SKM-1 treated with dmso at 0.1 percent for 144 hours (cell line): ENCODE results near the gene TRAPPC2L.

Experiments used
- DNase-seq: peaks from one replicate; lab custom pipeline; 2025; ENCODE audit not compliant: unreplicated experiment; lab: John Stamatoyannopoulos, UW

TRAPPC2L gene

DNA sequence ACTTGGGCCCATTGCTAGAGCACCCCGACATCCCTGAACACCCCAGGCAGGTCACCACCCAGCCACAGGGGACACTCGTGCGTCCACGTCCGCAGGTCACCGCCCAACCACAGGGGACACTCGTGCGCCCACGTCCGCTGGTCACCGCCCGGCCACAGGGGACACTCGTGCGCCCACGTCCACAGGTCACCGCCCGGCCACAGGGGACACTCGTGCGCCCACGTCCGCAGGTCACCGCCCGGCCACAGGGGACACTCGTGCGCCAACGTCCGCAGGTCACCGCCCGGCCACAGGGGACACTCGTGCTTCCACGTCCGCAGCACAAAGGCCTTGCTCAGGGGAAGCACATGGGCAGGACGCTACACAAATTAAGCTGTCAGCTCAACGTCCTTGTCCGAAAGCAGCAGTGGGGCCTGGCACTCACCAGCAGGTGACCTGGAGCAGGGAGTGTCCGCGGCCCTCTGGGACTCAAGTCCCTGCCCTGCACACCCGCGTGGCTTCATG lies 17.8 kb upstream of the TRAPPC2L start:
- no peak for DNase-seq

DNA sequence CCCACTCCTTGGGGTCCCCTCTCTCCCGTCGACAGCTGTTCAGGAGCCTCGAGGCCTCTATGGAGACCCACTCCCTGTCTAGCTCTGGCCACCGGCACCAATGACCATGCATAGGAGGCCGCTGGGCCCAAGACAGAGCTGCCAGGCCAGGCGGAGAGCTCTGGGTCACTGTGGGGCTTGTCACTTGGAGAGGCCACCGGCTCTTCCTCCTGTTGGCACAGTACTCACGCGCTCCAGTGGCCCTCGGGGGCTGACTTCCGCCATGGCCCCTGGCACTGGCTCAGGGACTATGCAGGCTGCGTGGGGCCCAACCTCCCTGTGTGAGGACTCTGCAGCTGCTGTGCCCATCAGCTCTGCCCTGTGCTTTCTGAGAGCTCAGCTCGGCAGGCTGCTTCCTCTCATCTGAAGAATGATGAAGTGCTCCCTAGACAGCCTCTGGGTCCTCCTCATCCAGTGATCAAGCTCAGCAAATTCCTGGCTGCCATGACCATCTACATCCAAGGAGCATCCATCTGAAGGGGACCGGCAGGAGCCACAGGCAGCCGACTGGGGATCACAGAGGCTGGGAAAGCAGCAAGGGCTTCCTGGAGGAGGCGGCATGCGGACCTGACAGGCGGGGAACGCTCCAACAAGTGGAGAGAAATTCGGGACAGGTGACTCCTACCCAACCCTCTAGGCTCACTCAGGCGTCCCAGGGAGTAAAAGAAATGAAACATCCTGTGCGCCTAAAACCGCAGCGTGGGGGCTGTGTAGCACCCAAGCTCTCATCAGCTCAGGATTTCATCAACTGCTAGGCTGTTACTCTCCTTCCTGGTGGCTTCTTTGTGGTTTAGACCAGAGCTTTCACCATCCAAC lies 17.0 kb upstream of the TRAPPC2L start:
- peak; percentile 97 for DNase-seq

DNA sequence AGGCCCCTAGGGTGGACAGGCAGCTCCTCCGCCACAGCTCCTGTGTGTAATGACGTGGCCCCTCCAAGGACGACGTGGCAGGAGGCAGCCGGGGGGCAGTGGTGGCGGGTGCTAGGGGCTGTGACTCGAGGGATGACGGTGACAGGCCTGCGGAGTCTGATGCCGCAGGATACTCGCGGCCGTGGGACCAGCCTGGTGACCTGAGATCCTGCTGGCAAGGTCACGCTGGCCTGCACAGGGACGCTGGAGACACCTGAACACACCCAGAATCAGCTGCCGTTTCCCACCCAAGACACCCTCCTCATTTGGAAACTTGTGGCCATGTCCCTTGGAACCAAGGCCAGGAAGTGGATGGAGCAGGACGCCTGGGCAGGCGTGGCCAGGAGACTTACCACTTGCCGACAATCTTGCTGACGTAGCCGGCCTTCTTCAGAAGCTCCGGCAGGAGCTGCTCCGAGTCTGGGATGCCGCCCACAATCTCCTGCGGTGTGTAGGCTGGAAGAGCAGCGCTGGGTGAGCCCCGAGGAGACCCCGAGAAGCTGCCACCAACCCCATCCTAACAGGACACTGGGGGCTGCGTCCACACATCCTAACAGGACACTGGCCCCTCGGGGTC lies 16.2 kb upstream of the TRAPPC2L start:
- DNase-seq, result peak; percentile 52

DNA sequence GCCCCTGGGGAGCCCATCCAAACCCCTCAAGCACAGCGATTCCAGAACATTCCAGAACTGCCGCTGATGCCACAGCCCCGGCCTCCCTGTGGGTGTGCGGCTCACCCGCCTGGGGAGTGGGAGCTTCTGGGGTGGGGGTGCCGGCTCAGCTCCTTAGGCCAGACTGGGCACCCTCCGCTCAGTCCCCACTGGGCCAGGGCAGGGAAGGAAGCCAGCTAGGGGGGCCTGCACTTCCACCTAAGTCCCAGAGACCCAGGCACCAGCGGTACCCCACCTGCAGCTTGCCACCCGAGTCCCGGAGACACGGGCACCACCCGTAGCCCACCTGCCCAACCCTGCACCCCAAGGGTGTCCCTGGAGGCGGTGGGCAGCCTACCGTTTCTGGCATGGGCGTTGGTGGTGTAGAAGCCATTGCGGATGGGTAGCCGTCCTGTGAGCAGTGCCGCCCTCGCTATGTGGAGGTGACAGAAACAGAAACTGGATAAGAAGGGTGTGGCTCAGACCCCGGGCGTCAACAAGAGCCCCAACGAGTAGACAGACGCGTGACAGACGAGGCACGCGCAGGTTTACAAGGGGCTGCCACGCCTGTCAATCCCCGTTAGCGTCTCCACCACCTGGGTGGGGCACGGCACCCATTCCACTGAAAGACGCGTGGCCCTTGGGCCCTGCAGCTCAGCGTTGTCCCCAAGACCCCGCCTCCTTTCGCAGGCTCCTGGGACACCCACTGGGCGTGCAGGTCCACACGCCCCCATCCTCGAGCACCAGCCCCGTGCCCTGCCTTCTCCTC lies 15.2 kb upstream of the TRAPPC2L start:
- no peak for DNase-seq

DNA sequence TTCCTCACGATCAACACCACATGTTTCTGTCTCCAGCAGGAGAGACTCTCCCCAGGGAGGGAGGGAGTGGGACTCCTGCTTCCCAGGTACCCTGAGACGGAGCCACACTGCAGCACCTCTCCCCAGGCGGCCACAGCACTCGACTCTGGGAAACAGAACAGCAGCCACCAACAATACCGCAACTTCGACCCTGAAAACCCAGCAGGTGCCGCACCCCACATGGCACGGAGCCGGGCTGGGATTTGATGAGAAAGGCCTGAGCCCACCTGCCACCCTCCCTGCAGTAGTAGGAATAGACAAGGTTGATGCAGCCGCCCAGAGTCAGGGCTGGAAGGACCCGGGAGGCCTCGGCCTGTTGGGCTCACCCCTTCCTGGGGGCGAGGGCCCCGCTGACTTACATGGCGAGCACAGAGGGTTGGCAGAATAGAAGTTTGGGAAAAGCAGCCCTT lies 14.6 kb upstream of the TRAPPC2L start:
- no peak for DNase-seq

DNA sequence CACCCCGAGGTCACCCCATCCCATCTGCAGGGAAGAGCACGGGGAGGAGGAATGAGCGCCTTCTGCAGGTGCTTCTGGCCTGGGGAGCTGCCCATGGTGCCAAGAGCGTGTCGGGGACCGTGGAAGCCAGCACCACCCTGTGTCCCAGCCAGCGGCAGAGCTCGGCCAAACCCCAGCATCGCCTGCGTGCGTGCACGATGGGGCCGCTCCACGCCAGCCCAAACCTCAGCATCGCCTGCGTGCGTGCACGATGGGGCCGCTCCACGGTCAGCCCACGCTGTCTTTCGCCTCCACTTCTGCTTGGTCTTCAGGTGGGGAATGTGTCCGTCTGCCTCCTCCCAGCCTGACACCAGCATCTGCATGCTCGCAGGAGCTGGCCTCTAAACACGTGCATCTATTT lies 14.1 kb upstream of the TRAPPC2L start:
- DNase-seq, result no peak

DNA sequence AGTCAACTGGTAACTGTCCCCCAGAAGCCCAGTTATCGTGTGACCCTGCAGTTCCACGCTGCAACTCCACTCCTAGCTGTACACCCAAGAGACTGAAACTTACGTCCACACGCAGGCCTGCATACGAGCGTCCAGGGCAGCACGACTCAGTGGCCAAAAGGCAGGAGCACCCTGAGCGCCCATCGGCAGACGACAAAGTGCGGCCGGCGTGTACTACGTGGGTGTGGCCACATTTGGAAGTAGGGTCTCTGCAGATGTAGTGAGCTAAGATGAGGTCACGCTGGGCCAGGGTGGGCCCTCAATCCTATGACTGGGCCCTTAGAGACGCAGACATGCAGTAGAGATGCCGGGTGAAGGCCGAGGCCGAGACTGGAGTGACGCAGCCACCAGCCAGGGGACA lies 13.7 kb upstream of the TRAPPC2L start:
- no peak for DNase-seq

DNA sequence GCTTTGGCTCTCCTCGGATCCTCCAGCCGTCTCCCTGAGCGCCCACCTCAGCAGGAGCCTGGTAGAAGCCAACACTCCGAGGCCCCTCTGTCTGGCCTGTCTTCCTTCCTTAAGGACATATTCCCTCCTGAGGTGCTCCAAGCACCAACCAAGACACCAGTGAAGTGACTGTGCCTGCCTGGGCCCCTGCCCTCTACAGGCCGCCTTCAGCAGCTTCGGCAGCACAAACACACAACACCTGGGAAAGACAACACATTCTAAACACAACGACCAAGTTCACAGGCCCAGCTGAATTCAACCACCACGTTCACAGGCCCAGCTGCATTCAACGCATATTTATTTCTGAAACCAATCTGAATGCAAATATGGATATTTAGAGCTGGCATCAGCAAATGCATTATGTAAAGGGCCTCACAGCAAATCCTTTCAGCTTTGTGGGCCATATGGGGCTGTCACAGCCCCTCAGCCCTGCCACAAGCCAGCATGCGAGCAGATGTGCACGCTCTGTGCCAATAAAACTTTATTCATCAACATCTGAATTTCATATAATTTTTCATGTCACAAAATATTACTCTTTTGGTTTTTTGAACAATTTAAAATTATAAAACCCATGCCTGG lies 12.4 kb upstream of the TRAPPC2L start:
- DNase-seq, result no peak

DNA sequence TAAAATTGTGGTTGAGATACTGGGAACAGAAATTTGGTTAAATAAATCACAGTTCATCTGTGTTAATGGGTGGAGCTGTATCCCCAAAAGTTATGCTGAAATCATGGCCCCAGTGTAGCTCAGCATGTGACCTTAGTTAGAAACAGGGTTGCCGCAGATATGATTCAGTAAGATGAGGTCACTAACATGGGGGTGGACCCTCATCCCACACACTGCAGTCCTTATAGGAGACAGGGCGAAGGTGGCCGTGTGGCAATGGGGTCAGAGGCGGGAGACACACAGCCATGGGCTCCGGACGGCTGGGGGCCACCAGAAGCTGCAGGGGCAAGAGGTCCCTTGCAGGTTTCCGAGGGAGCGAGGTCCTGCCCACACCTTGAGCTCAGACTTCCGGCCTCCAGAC lies 10.8 kb upstream of the TRAPPC2L start:
- DNase-seq, result no peak

DNA sequence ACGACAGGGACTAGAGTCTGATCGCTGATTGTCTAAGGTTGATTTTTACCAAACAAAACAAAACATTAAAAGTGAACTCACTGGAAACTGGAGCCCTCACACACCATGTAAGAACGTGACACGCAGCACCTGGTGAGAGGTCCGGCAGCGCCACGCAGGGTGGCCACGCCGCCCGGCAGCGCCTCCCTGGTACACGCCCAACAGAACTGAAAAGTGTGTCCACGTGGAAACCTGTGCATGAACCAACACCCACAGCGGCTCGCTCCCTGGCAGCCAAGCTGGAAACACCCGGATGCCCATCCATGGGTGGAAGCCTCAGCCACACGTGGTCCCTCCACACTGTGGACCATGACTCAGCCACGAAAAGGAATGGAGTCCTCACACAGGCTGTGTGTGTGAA lies 9.3 kb upstream of the TRAPPC2L start:
- no peak for DNase-seq

DNA sequence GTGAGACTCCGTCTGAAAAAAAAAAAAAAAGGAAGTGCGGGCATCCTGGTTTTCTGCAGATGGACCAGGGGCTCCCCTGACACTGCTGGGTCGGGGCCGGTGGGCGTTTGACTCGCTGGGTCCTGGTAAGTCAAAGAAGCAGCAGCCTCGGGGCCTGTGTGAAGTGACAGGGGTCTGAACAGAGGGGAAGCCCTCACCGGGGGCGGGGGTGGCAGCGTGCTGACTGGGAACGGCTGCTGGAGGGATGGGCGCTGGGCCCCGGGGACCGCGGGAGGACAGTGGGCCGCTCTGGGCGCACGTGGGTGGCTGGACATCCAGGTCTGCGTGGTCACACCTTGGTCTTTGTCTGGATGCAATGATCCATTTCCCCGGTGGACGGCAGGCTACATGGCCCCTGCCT lies 8.4 kb upstream of the TRAPPC2L start:
- no peak for DNase-seq

DNA sequence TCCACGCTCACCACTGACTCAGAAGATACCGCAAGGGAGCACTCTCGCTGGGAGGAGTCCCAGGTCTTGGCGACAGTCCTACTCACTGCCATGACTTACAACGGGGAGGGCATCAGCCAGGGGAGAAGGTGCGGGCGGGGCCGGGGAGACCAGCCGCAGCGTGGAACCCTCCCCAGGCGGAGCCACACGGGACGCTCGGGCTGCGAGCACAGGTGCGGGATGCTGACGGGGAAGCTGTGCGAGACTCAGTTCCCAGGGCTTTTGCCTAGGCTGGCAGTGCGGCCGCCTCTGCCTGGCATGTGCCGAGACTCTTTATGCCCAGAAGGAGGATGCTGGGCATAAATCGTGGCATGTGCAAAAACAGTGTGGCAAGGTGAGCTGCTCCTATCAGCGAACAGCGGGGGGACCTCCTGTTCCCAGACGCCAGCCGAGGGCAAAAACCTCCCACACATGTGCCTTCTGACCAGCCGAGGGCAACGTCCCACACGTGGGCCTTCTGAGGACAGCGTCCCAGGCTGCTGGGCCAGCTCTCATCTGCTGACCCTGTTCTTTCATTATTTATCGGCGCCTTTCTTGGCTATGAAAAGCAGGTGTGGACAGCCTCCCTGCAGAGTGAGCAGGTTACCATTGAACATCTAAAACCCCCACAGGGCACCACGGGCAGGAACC lies 6.3 kb upstream of the TRAPPC2L start:
- no peak for DNase-seq

DNA sequence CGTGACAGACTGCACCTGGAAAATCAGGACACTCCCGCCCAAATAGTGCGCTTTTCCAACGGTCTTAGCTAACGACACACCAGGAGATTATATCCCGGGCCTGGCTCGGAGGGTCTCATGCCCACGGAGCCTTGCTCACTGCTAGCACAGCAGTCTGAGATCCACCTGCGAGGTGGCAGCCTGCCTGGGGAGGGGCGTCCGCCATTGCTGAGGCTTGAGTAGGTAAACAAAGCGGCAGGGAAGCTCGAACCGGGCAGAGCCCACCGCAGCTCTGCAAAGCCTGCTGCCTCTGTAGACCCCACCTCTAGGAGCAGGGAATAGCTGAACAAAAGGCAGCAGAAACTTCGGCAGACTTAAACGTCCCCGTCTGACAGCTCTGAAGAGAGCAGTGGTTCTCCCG lies 5.3 kb upstream of the TRAPPC2L start:
- no peak for DNase-seq

DNA sequence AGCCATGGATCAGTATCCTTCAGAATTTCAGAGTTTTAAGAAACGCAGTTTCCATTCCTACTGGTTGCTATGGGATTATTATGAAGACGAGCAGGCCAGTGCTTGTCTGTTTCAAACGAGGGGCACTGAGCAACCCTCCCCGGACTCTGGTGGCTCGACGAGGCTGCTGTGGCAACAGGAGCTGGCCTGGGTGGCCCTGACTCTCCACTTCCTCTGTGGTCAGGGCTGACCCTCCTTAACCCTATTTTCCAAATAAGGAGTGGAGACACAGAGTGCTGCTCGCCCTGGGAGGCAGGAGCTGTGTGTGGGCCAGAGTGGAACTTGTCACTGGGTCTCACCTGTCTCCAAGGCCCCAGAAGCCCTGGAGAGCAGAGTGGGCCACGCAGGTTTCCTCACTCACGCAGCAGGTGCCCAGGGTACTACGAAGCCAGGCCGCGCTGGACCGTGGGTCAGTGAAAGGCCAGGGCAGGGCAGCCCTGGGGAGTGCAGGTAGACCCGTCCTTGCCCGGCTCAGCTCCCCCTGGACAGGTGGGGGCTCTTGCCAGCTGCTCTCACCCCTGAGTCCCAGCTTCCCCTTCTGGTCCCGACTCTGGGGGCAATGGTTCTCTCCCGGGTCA lies 3.5 kb upstream of the TRAPPC2L start:
- DNase-seq, result peak; percentile 64

DNA sequence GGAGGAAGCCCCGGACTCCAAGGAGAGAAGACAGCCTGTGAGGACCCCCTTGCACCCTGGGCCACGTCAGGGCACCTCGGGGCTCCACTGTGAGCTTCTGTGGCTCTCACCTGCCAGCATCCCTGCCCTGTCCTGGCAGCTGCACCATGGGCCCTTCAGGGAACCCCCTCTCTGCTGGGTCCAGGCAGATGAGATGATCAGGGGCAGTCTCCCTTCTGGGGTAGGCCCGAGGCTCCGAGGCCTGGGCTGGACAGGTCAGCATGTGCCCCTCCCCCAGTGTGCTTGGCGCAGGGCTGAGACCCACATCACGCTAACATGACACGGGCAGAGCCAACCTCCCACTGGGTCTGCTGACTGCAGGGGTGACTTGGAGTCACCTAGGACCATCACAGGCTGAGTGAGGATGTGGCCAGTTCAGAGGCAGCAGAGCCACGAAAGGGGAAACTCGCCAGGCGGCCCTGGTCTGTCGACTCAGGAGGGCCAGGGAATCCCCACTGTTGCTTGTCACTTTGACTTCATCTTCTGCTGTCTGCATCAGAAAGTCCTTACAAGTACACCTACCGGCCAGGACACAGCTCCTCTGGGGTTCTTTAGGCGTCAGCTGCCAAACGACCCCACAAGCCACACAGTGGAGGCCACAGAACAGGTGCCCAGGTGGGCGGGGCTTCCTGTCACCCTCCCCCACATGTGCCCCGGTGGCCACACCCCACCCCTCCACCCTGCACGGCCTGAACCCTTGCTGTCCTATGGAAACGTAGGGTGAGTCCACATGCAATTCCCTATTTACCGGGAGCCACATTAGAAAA lies 2.4 kb upstream of the TRAPPC2L start:
- DNase-seq, result no peak

DNA sequence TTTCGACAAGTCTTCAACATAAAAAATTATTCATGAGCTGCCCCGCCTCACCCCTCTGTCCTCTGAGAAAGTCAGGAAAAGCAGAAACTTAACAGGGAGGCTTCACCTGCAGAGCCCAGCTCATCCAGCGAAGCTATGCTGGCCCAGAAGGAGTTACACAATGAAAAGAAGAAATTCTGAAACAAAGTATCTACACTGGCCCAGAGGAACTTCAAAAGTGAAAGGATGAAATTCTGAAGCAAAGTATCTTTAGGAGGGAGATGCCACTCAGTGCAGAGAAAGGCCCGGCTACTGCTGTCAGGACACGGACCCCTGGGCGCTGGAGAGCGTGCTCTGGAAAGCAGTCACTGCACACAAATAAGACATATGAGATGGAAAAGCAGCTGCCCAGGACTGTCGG lies 1.8 kb upstream of the TRAPPC2L start:
- DNase-seq, result no peak

DNA sequence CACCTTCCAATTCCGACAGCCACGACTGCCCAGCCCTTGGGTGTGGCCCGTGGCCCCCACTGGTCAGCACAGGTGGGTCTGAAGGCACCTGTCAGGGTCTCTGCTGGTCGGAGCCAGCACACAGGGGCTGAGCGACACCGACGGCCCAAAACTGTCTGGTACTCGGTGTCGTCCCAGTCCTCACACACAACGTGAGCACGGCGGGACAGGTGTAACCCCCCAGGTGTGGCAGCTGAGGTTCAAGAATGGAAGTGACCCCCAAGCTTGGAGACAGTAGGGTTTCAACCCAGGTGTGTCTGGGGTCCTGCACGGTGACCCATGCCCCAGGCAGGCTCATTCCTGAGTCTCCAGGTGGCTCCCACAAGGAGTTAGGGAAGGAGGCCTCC lies 1.2 kb upstream of the TRAPPC2L start:
- no peak for DNase-seq

DNA sequence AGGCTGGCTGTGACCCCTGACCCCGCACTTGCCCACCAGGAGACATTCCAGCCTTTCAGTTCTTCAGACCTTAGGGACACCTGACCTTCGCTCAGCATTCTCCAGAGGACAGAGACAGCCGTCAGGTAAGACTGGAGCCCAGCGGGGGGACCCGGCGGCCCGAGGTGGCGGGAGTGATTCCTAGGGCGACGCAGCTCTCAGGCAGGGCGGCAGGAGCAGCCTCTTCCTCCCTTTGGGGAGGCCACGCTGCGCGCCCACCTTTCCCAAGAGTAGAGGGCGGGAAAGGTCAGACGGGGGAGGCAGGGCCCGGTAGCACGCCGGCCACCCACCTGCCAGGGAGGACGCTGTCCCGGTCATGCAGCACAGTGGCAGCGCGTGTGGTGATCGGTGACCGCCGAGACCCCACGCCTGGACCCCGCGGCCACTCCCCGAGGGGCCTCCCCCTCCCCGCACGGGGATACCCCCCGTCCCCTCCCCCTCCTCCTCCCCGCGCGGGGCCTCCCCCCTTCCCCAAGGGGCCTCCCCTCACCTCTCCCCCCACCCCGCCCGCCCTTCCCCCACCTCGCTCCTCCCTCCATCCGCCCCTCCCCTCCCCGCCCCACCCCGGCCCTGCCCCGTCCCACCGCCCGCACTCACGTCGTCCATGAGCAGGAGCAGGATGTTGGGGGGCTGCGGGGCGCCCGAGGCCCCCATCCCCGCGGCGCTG lies 652 bp upstream of the TRAPPC2L start:
- no peak for DNase-seq
